NCI-H2081 (cell line): ENCODE data around the gene SLC28A1.

Experiments used
- DNase-seq, 2 experiments: peaks; one replicate each; lab custom pipeline; 2025; lab: John Stamatoyannopoulos, UW

The SLC28A1 gene

GRCh38 chr15:84883916-84884781, at the start of gene SLC28A1:
Gene SLC28A1 (plus strand): TSS chr15:84884662. CDS start chr15:84887761, 3,099 bp downstream.
- no peak for DNase-seq

GRCh38 chr15:84834969-84835368, 49.5 kb upstream of the SLC28A1 start:
- no peak for DNase-seq

GRCh38 chr15:84835661-84836337, 48.7 kb upstream of the SLC28A1 start:
- no peak for DNase-seq

GRCh38 chr15:84836844-84837243, 47.6 kb upstream of the SLC28A1 start:
- DNase-seq: no peak

- no peak for DNase-seq
These were observed 44.7 kb upstream of the SLC28A1 start for GRCh38 chr15:84839714-84840113.

GRCh38 chr15:84840255-84840654, 44.2 kb upstream of the SLC28A1 start:
- DNase-seq: no peak

GRCh38 chr15:84840741-84841429, 43.6 kb upstream of the SLC28A1 start:
- DNase-seq: no peak

GRCh38 chr15:84842781-84843180, 41.7 kb upstream of the SLC28A1 start:
- DNase-seq: no peak

GRCh38 chr15:84844964-84845363, 39.5 kb upstream of the SLC28A1 start:
- no peak for DNase-seq

GRCh38 chr15:84845631-84846030, 38.8 kb upstream of the SLC28A1 start:
- peak in 1 of 2 experiments; percentile 6 for DNase-seq

GRCh38 chr15:84846269-84846668, 38.2 kb upstream of the SLC28A1 start:
- DNase-seq: no peak

GRCh38 chr15:84847382-84847781, 37.1 kb upstream of the SLC28A1 start:
- DNase-seq: no peak

- no peak for DNase-seq
These were observed 32.2 kb upstream of the SLC28A1 start for GRCh38 chr15:84852212-84852611.

- peak in 1 of 2 experiments; percentile 36 for DNase-seq
These were observed 29.3 kb upstream of the SLC28A1 start for GRCh38 chr15:84855136-84855535.

GRCh38 chr15:84855765-84856164, 28.7 kb upstream of the SLC28A1 start:
- DNase-seq: no peak

GRCh38 chr15:84856731-84857417, 27.6 kb upstream of the SLC28A1 start:
- no peak for DNase-seq

- no peak for DNase-seq
These were observed 27.0 kb upstream of the SLC28A1 start for GRCh38 chr15:84857418-84858004.

- no peak for DNase-seq
These were observed 26.2 kb upstream of the SLC28A1 start for GRCh38 chr15:84858231-84858630.

GRCh38 chr15:84859144-84859543, 25.3 kb upstream of the SLC28A1 start:
- no peak for DNase-seq

- DNase-seq: no peak
These were observed 24.8 kb upstream of the SLC28A1 start for GRCh38 chr15:84859651-84860050.

- DNase-seq: no peak
These were observed 22.7 kb upstream of the SLC28A1 start for GRCh38 chr15:84861781-84862180.
